GM18505 (cell line): Measurements from ENCODE around the gene TEX13B.

ENCODE experiments used
- ATAC-seq: cut with Tn5 transposase; IDR thresholded peaks from one replicate; pipeline ENCODE4 v1.9.1; 2021; ENCODE audit not compliant: unreplicated experiment
- POLR2A ChIP-seq: IDR thresholded peaks from 4 replicates; pipeline ENCODE4 v1.6.1; 2011; ENCODE audit warnings: borderline replicate concordance; ENCODE audit not compliant: insufficient read depth, insufficient read length; ENCODE audit errors: extremely low read depth

TEX13B gene, protein sequence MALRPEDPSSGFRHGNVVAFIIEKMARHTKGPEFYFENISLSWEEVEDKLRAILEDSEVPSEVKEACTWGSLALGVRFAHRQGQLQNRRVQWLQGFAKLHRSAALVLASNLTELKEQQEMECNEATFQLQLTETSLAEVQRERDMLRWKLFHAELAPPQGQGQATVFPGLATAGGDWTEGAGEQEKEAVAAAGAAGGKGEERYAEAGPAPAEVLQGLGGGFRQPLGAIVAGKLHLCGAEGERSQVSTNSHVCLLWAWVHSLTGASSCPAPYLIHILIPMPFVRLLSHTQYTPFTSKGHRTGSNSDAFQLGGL

DNA sequence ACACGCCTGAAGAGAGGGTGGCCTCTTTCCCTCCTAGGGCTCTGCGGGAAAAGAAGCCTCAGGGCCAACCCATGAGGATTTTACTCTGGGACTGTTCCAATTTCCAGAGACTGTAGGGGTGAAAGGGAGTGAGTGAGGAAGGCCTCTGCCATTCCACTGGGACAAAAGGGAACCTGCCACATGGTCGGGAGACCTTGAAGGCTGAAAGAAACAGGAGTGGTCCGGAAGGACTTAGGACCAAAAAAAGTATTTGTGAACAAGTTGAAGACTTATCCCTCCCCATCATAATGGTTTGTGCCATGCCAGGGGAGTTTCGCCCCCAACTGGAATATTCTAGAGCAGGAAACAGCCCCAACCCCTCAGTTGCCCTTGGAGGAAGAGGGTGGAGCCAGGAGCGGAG is at the start of gene TEX13B:
Gene TEX13B (minus strand): TSS at position 15 of the 400 bp plus-strand sequence. CDS start 243 bp downstream, outside the sequence.
- TF ChIP-seq POLR2A = no peak
- ATAC-seq = no peak

DNA sequence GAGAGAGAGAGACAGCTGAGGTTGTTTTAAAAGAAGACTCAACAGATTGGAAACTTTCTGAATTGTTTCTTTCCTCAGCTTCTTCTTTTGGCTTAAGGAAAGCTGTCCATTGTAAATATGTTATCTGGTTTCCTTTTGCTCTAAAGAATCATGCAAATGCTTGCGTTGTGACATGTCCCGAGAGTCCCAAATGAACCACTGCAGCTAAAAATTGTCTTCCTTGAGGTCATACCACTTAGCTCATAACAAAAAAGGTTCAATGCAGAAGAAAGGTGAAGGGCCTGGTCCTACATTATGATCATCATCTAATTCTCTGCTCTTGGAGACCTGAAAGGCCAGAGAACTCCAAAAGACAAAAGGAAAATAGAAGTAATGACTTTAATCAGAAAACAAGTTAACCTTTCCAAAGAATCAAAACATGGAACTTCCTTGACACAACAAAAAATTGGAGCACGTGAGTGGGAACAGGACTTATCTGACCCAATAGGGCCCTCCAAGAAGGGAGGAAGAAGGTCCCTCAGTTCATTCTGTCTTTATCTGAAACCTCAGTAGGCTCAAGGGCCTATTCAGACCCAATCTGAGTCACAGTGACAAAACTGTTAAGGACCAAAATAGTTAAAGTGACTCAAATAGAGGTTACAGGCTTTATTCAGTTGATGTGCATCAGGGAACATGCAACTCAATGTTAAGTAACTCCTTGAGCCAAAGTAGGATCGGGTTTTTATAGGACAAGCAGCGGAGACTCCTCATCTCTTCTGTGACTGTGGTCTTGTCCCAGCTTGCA is 48.0 kb upstream of the TEX13B start:
- peak; percentile 87 for ATAC-seq
- TF ChIP-seq POLR2A = no peak

DNA sequence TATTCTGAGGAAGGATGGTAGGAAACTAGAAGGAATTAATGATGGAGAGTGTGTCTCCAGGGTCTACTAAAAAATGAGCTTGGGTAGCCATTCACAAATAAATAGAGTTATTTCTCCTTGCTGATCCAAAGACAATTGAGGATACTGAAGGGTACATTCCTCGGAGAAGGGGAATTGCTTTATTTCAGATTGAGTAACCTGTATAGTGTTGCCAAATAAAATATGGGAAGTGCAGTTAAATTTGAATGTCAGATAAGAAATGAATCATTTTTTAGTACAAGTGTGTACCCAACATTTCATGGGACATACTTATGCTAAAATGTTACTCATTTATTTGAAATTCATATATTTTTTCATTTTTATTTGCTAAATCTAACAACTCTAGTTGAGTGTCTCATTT is 46.7 kb upstream of the TEX13B start:
- no peak for TF ChIP-seq POLR2A

DNA sequence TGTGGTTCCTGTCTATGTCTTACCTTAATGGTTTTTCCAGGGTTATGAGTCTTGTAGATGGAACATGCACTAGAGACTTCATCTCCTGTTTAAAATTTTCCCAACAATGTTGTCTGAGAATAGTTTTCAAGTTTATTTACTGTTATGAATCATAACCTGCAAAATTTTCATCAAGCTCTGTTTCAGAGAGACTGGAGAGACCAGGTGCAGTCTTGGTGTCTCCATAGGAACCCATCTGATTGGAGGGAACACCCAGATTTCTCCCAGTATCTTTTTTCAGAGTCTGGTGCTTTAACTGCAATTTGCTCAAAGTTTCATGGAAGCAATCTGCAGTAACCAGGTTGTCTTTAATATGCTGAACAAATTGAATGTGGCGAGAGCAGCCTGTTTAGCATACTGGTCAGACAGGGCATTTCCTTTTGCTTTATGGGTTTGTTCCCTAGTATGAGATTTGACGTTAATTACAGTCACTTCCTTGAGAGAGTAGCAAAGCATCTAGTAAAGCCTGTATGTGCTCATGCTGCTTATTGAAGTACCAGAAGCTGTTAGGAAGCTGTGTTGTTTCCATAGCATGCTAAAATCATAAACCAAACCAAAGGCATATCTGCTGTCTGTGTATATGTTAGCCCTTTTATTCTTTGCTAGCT is 43.9 kb upstream of the TEX13B start:
- TF ChIP-seq POLR2A = no peak
- no peak for ATAC-seq

More for the DNA sequence above, 46.7 kb upstream of the TEX13B start:
- no peak for ATAC-seq

DNA sequence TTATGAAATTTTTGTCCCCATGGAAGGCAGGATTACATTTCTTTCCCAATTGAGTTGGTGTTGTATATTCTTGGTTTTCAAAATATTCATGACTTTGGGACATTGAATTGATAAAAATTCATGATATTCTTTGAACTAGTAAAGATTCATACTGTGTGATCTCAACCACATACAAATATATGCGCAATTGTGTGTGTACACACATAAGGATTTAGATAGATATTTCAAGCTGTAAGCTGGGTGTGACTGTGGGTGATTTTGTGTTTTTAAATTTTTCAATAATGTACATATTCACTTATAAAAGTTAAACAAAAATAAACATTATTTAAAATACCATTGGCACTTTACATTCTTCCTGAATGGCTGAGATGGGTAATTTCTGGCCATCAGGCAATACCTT is 43.2 kb upstream of the TEX13B start:
- TF ChIP-seq POLR2A = no peak
- ATAC-seq = no peak

DNA sequence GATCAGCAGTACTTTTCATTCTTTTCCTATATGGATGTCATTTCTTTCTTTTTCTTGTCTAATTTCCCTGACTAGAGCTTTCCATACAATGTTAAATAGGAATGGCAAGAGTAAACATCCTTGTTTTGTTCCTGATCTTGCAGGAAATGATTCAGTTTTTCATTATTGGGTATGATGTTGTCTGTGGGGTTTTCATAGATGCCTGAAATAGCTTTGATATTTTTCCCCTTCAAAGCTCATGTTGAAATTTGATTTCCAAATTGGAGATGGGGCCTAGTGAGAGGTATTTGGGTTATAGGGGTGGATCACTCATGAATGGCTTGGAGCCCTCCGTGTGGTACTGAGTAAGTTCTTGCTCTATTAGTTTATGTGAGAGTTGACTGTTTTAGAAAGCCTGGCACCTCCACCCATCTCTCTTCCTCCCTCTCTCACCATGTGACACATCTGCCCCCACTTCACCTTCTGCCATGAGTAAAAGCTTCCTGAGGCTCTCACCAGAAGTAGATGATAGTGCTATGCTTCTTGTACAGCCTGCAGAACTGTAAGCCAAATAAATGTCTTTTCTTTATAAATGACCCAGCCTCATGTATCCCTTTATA is 40.4 kb upstream of the TEX13B start:
- TF ChIP-seq POLR2A = no peak
- ATAC-seq = no peak

DNA sequence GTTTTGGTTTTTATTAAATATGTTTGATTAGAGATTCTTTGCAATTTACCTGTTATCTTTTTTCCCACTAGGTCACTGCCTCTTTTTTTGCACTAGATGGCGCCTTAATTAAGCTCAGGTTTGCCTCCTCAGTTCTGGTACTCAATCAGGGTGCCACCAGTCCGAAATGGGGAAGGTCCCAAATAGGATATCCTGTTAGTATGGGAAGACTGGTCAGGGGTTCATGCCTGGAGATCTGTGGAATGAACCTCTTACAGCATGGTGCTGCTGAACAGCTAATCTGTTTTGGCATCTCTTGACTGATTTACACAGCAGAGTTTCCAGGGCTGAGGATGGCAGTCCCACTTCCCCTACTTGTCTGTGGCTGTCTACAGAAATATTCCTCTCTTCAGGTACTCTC is 38.5 kb upstream of the TEX13B start:
- ATAC-seq = no peak
- no peak for TF ChIP-seq POLR2A

DNA sequence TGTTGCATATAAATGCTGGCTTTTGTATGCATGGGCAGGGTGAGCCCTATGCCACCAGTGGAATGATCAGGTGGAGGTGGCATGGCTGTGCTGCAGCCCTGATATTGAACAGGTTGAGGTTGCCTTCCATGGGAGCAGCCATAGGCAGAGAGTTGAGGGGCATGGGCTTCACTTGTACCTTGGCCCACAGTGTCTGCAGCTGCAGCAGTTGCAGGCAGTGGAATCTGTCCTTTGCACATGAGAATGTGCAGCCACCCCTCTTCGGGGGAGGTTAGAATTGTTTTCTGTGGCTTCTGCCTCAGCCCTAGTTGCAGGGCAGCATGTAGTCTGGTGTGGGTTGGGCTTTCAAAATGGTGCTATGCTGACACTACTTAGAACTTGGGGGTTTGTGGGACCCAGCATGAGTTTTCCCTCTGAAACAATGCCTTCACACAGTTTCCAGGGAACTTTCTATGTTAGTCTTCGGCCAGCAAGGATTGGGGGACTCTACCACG is 37.3 kb upstream of the TEX13B start:
- no peak for ATAC-seq
- TF ChIP-seq POLR2A = no peak

DNA sequence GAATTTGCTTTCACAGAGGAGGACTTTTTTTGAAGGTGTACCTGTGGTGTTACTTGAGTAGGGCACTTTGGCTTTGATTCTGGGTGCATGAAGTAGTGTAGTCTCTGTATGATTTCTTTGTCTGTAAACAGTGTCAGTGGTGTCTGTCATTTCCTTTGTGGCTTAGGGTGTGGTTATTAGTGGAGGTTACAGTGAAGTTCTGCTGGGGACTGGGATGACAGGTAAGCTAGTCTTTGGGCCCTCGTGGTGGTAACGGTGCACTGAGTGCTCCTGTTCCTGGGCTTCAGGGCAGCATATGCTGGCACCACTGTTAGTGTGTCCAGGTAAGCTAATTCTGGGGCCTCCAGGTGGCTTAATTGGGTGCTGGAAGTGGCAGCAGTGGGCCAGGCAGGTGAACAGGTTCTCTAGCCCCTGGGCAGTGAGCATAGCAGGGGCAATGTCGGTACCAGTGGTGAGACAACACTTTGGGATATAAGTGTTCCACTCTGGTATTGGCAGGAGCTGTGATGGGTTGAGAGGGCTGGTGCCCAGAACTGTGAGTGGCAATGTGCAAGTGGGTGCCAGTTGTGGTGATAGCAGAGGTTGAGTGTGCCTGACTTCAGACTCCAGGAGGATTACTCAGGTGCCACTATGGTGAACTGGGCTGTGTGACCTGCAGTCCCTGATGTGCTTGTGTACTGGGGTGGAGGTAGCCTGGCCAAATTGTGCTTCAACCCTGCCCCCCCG is 36.6 kb upstream of the TEX13B start:
- TF ChIP-seq POLR2A = no peak
- ATAC-seq = peak; percentile 48

DNA sequence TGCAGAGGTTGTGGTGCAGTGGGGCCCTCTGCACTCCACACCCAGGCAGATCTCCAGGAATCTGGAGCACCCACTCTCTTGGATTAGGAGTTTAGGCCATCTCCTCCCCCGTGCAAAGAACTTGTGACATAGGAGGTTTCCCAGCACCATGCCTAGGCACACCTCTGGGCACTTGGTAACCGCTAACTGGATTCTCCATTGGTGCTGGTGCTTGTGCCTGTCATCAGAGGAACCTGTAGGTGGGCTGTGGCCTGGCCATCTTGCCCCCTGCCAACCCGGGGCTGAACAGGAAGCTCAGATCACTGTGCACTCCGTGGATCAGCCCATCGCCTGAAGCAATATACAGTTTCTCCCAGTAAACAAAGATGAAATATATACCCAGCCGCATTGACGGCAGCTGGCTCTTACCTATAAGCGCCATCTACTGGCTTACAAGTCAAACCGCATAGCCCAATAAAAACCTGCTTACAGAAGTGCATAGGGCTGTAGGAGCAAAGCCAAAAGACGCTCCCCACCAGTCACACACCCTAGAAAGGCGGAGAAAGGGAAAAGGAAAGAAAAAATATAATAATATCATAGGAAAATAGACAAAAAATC is 19.1 kb upstream of the TEX13B start:
- ATAC-seq = peak; percentile 86
- TF ChIP-seq POLR2A = no peak

DNA sequence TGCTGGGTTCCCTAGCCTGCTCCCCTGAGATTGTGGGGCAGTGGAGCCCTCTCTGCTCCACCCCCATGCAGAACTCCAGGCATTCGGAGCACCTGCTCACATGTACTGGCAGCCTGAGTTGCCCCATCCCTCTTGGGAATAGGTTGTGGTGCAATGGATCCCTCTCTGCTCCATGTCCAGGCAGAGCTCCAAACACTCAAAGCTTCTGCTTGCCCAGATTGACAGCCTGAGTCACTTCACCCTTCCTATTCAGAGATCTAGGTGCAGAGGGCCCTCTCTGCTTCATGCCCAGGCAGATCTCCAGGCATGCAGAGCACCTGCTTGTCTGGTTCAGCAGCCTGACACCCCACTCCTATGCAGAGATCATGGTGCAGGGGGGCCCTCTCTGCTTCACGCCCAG is 18.6 kb upstream of the TEX13B start:
- TF ChIP-seq POLR2A = no peak
- ATAC-seq = peak; percentile 34

DNA sequence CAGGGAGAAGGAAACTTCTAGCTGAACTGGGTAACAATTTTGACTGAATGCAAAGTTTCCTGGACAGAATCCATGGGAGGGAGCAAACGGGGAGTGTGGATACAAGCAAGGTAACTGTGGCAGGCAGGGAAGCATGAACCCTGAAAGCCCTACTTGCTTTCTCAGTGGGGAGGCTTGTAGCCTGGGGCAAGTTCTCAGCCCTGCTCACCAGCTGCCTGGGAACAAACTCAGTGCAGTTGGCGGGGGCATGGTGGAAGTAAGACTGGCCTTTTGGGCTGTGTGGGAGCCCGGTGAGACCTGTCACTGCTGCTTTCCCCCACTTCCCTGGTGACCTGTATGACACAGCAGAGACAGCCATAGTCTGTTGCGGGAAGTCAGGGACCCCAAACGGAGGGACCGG is 14.0 kb upstream of the TEX13B start:
- ATAC-seq = no peak
- TF ChIP-seq POLR2A = no peak
